B cell (primary cell): ENCODE results near the gene LRTM2.

Experiments used
- CTCF ChIP-seq: fragments of 200-600 bp; IDR thresholded peaks from one replicate; pipeline ENCODE4 v1.8.0; 2022; ENCODE audit warnings: antibody characterized with exemption, mild to moderate bottlenecking
- EZH2 ChIP-seq: IDR thresholded peaks from 2 replicates; pipeline ENCODE4 v1.6.1; 2012; ENCODE audit warnings: borderline replicate concordance, low read depth, mild to moderate bottlenecking, moderate library complexity, low read length; ENCODE audit not compliant: insufficient read depth, poor library complexity, severe bottlenecking

DNA sequence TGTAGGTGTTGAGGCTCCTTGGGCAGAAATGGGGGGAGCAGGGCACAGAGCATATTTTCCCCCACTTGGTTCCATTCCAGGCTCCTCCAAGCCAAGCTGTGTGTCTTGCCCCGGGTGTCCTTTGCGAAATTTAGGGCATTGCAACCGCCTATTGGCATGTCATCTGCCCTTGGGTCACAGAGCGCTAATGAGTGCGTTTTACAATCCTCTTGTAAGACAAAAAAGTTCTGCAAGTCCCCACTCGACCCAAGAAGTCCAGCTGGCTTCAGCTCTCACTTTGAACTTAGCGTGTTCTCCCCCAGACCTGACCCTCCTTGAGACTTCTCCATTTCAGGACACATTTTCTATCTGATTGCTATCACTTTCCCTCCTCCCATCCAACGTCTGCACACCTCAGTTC, 6.1 kb upstream of the LRTM2 start:
- TF ChIP-seq CTCF (no peak), EZH2 (no peak)
